GM23338 (cell line): ENCODE measurements around the gene RUNX1. TPM values are rescaled to one million over a fixed set of nuclear protein-coding genes. Genes with fewer than 3 reads are reported as not detected.

ENCODE experiments used
- ATAC-seq: fragments of 200-7000 bp; cut with Tn5 transposase; 3 replicates; pipeline ENCODE4 v1.9.1; 2020
- DNase-seq: peaks from one replicate; pipeline ENCODE4 v3.0.0-alpha.2; 2015; ENCODE audit warnings: low spot score
- H2AFZ ChIP-seq: fragments of 200-600 bp; sonication (generic); 2 replicates; pipeline ENCODE4 v1.8.0; 2016; ENCODE audit warnings: antibody characterized with exemption, mild to moderate bottlenecking, moderate library complexity
- H3F3A ChIP-seq: fragments of 200-600 bp; sonication (generic); replicated peaks from 2 replicates; pipeline ENCODE4 v1.8.0; 2017; ENCODE audit warnings: antibody characterized with exemption, mixed run types, low read depth
- H3K27ac ChIP-seq: fragments of 200-600 bp; sonication (generic); 2 replicates; pipeline ENCODE4 v1.6.1; 2016; ENCODE audit warnings: low read depth
- H3K27me3 ChIP-seq: fragments of 200-600 bp; sonication (generic); 2 replicates; pipeline ENCODE4 v1.8.0; 2016; ENCODE audit warnings: mild to moderate bottlenecking, mixed run types, moderate library complexity; ENCODE audit not compliant: insufficient read depth
- H3K36me3 ChIP-seq: fragments of 200-600 bp; sonication (generic); 2 replicates; pipeline ENCODE4 v1.8.0; 2016; ENCODE audit warnings: mild to moderate bottlenecking; ENCODE audit not compliant: insufficient read depth
- H3K4me1 ChIP-seq: fragments of 200-600 bp; sonication (generic); 2 replicates; pipeline ENCODE4 v1.8.0; 2016; ENCODE audit warnings: mild to moderate bottlenecking, moderate library complexity; ENCODE audit not compliant: insufficient read depth
- H3K4me2 ChIP-seq: fragments of 200-600 bp; sonication (generic); 2 replicates; pipeline ENCODE4 v1.7.1; 2017; ENCODE audit warnings: mixed run types
- H3K4me3 ChIP-seq: fragments of 200-600 bp; sonication (generic); 2 replicates; pipeline ENCODE4 v1.6.1; 2016; ENCODE audit warnings: mixed run types
- H3K79me2 ChIP-seq: fragments of 200-600 bp; sonication (generic); replicated peaks from 2 replicates; pipeline ENCODE4 v1.8.0; 2017; ENCODE audit warnings: mild to moderate bottlenecking; ENCODE audit not compliant: insufficient read depth
- H3K9me2 ChIP-seq: fragments of 200-600 bp; sonication (generic); 2 replicates; pipeline ENCODE4 v1.8.0; 2017; ENCODE audit not compliant: insufficient read depth
- H4K20me1 ChIP-seq: fragments of 200-600 bp; sonication (generic); replicated peaks from 2 replicates; pipeline ENCODE4 v1.8.0; 2017; ENCODE audit warnings: mild to moderate bottlenecking; ENCODE audit not compliant: insufficient read depth
- H3K27ac Mint-ChIP-seq: 2 replicates; pipeline ENCODE4 v1.8.0; 2020; ENCODE audit warnings: inconsistent platforms, mild to moderate bottlenecking, moderate library complexity, mixed read lengths
- H3K27me3 Mint-ChIP-seq: 3 replicates; pipeline ENCODE4 v1.8.0; 2022; ENCODE audit warnings: low read depth, mild to moderate bottlenecking, moderate library complexity, mixed read lengths, inconsistent platforms; ENCODE audit not compliant: insufficient read depth, poor library complexity
- H3K36me3 Mint-ChIP-seq: 3 replicates; pipeline ENCODE4 v1.8.0; 2021; ENCODE audit warnings: low read depth, mild to moderate bottlenecking, inconsistent platforms, moderate library complexity, mixed read lengths
- H3K4me1 Mint-ChIP-seq: 3 replicates; pipeline ENCODE4 v1.8.0; 2020; ENCODE audit warnings: mild to moderate bottlenecking, inconsistent platforms, mixed read lengths
- H3K4me3 Mint-ChIP-seq: 3 replicates; pipeline ENCODE4 v1.8.0; 2021; ENCODE audit warnings: moderate library complexity, mild to moderate bottlenecking, inconsistent platforms, mixed read lengths
- H3K9me3 Mint-ChIP-seq: 3 replicates; pipeline ENCODE4 v1.8.0; 2020; ENCODE audit warnings: moderate library complexity, mild to moderate bottlenecking, inconsistent platforms, mixed read lengths
- CREB1 ChIP-seq: fragments of 250-450 bp; sonication (Bioruptor Pico); IDR thresholded peaks from 2 replicates; pipeline ENCODE4 v1.5.0; 2020; ENCODE audit warnings: low read depth, mild to moderate bottlenecking, moderate library complexity
- CTCF ChIP-seq, 2 experiments: fragments of 200-600 bp in 1 of 2; sonication (generic) in 1 of 2; conservative IDR thresholded peaks; 2 replicates each; pipeline versions ENCODE4 v1.5.1 to v1.6.1; 2016 to 2017; ENCODE audit warnings: antibody characterized with exemption in 2 of 2, low read depth in 2 of 2, mild to moderate bottlenecking in 2 of 2, moderate library complexity in 1 of 2
- ETS1 ChIP-seq: IDR thresholded peaks from 2 replicates; pipeline ENCODE4 v1.6.1; 2016; ENCODE audit warnings: antibody characterized with exemption
- EZH2 ChIP-seq: fragments of 200-600 bp; sonication (generic); IDR thresholded peaks from one replicate; pipeline ENCODE4 v1.8.0; 2017; ENCODE audit warnings: antibody characterized with exemption, mild to moderate bottlenecking, low read depth; ENCODE audit not compliant: unreplicated experiment
- EZH2phosphoT487 ChIP-seq: fragments of 200-600 bp; sonication (generic); IDR thresholded peaks from one replicate; pipeline ENCODE4 v1.8.1; 2018; ENCODE audit warnings: antibody characterized with exemption; ENCODE audit not compliant: unreplicated experiment
- JUNB ChIP-seq: IDR thresholded peaks from one replicate; pipeline ENCODE4 v1.6.1; 2016; ENCODE audit warnings: antibody characterized with exemption; ENCODE audit not compliant: unreplicated experiment
- NANOG ChIP-seq: IDR thresholded peaks from 2 replicates; pipeline ENCODE4 v1.6.1; 2016; ENCODE audit warnings: antibody characterized with exemption, borderline replicate concordance
- POLR2AphosphoS5 ChIP-seq: IDR thresholded peaks from 2 replicates; pipeline ENCODE4 v1.6.1; 2016; ENCODE audit warnings: antibody characterized with exemption, low read depth
- REST ChIP-seq: IDR thresholded peaks from one replicate; pipeline ENCODE4 v1.6.1; 2018; ENCODE audit warnings: antibody characterized with exemption; ENCODE audit not compliant: unreplicated experiment
- STAT1 ChIP-seq: IDR thresholded peaks from one replicate; pipeline ENCODE4 v1.6.1; 2016; ENCODE audit warnings: antibody characterized with exemption; ENCODE audit not compliant: unreplicated experiment
- ZNF114 ChIP-seq: fragments of 250-450 bp; sonication (Bioruptor Pico); IDR thresholded peaks from 2 replicates; pipeline ENCODE4 v1.5.0; 2020; ENCODE audit warnings: mild to moderate bottlenecking, moderate library complexity
- ZNF331 ChIP-seq: fragments of 250-450 bp; sonication (Bioruptor Pico); IDR thresholded peaks from 2 replicates; pipeline ENCODE4 v1.5.0; 2020; ENCODE audit warnings: low read depth, mild to moderate bottlenecking, moderate library complexity
- polyA plus RNA-seq: library from polyadenylated mRNA; unstranded; fragments of >200 nt; fragmentation: Nextera tagmentation; extraction: Ambion mirVana; gene quantifications from 2 replicates; pipeline ENCODE4 v1.2.1, GENCODE V29; 2016
- total RNA-seq: library from RNA; depleted of rRNA; stranded (reverse); fragments of >200 nt; shearing (Covaris generic); gene quantifications from 2 replicates; pipeline ENCODE4 v1.2.3, GENCODE V29; 2014
- TF ChIP-seq, protein P1 (sequence below): fragments of 250-450 bp; sonication (Bioruptor Pico); IDR thresholded peaks from 2 replicates; pipeline ENCODE4 v1.5.0; 2020; ENCODE audit warnings: mild to moderate bottlenecking, moderate library complexity

Gene RUNX1
- total and polyA plus RNA-seq, 2 experiments from 2014 or later = 0.29 to 1.1 TPM

DNA sequence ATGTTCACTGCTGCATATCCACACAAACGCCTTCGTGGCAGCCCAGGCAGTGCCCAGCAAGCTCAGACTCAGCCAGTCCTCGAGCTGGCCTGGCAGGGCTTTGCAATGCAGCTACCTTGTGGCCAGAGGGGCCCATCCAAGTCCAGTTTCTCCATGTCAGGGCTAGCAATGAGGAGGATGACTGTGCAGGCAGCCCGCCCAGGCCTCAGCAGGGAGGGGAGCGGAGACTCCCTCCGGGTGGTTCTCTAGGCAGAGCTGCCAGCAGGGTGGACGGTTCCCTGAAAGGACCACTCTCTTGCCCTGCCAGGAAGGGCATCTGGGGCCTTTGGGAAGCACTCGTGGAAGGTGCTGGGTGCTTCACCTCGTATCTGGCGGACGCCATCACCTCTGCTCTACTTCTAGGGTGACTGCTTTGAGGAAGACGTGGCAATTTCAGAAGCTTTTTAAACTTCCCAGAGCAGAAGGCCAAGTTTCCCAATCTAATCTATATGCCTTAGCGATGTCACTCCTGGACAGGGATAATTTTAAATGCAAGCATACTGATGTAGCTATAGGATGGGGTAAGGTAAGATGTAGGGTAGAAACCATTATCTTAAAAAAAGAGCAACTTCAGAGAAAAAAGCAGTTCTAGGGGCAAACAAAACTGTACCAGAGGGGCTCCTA is 56.2 kb downstream of the RUNX1 start:
- Histone ChIP-seq H3K27me3 (no peaks in the 10 kb centered on the region), H3K4me3 (no peak overlapping the region), H4K20me1 (no peaks in the 10 kb centered on the region), H3K9me2 (no peaks in the 10 kb centered on the region), H3K27ac (no peak overlapping the region), H3K4me1 (no peaks in the 10 kb centered on the region), H3K79me2 (no peaks in the 10 kb centered on the region), H3K36me3 (no peaks in the 10 kb centered on the region), H3K4me2 (no peak overlapping the region), H3F3A (no peaks in the 10 kb centered on the region), H2AFZ (no peak overlapping the region)
- H3K36me3 Mint-ChIP-seq = no peaks in the 10 kb centered on the region
- H3K4me1 Mint-ChIP-seq = peaks cover 7% of the 10 kb centered on the region
- DNase-seq (no peak), ATAC-seq (no peak)
- H3K27me3 Mint-ChIP-seq = no peaks in the 10 kb centered on the region
- no peaks in the 10 kb centered on the region for H3K9me3 Mint-ChIP-seq
- no peak overlapping the region for H3K4me3 Mint-ChIP-seq
- no peak overlapping the region for H3K27ac Mint-ChIP-seq
- TF ChIP-seq EZH2phosphoT487 (no peak), STAT1 (no peak), CTCF (conservative IDR thresholded peaks at IDR 0.05; ENCODE audit: low read depth in 2 of 2) (no peak), ZNF114 (no peak), REST (no peak), EZH2 (no peak), POLR2AphosphoS5 (no peak), ZNF331 (no peak), CREB1 (no peak), ETS1 (no peak), JUNB (no peak), NANOG (no peak)
- TF ChIP-seq, protein P1, sequence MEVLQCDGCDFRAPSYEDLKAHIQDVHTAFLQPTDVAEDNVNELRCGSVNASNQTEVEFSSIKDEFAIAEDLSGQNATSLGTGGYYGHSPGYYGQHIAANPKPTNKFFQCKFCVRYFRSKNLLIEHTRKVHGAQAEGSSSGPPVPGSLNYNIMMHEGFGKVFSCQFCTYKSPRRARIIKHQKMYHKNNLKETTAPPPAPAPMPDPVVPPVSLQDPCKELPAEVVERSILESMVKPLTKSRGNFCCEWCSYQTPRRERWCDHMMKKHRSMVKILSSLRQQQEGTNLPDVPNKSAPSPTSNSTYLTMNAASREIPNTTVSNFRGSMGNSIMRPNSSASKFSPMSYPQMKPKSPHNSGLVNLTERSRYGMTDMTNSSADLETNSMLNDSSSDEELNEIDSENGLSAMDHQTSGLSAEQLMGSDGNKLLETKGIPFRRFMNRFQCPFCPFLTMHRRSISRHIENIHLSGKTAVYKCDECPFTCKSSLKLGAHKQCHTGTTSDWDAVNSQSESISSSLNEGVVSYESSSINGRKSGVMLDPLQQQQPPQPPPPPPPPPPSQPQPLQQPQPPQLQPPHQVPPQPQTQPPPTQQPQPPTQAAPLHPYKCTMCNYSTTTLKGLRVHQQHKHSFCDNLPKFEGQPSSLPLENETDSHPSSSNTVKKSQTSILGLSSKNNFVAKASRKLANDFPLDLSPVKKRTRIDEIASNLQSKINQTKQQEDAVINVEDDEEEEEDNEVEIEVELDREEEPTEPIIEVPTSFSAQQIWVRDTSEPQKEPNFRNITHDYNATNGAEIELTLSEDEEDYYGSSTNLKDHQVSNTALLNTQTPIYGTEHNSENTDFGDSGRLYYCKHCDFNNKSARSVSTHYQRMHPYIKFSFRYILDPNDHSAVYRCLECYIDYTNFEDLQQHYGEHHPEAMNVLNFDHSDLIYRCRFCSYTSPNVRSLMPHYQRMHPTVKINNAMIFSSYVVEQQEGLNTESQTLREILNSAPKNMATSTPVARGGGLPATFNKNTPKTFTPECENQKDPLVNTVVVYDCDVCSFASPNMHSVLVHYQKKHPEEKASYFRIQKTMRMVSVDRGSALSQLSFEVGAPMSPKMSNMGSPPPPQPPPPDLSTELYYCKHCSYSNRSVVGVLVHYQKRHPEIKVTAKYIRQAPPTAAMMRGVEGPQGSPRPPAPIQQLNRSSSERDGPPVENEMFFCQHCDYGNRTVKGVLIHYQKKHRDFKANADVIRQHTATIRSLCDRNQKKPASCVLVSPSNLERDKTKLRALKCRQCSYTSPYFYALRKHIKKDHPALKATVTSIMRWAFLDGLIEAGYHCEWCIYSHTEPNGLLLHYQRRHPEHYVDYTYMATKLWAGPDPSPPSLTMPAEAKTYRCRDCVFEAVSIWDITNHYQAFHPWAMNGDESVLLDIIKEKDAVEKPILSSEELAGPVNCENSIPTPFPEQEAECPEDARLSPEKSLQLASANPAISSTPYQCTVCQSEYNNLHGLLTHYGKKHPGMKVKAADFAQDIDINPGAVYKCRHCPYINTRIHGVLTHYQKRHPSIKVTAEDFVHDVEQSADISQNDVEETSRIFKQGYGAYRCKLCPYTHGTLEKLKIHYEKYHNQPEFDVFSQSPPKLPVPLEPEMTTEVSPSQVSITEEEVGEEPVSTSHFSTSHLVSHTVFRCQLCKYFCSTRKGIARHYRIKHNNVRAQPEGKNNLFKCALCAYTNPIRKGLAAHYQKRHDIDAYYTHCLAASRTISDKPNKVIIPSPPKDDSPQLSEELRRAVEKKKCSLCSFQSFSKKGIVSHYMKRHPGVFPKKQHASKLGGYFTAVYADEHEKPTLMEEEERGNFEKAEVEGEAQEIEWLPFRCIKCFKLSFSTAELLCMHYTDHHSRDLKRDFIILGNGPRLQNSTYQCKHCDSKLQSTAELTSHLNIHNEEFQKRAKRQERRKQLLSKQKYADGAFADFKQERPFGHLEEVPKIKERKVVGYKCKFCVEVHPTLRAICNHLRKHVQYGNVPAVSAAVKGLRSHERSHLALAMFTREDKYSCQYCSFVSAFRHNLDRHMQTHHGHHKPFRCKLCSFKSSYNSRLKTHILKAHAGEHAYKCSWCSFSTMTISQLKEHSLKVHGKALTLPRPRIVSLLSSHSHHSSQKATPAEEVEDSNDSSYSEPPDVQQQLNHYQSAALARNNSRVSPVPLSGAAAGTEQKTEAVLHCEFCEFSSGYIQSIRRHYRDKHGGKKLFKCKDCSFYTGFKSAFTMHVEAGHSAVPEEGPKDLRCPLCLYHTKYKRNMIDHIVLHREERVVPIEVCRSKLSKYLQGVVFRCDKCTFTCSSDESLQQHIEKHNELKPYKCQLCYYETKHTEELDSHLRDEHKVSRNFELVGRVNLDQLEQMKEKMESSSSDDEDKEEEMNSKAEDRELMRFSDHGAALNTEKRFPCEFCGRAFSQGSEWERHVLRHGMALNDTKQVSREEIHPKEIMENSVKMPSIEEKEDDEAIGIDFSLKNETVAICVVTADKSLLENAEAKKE (CRISPR knock-in tag) = no peak
